HG02678 (cell line): ENCODE data around the gene PGK1.
"Not testable (repeated sequence)": the region's sequence is repeated elsewhere in the genome, so short reads cannot be mapped to it uniquely, and the experiment has no call there.

ENCODE experiments used
- ATAC-seq: cut with Tn5 transposase; IDR thresholded peaks from one replicate; pipeline ENCODE4 v1.9.1; 2021; ENCODE audit warnings: mild to moderate bottlenecking, moderate library complexity; ENCODE audit not compliant: unreplicated experiment

Gene PGK1

DNA sequence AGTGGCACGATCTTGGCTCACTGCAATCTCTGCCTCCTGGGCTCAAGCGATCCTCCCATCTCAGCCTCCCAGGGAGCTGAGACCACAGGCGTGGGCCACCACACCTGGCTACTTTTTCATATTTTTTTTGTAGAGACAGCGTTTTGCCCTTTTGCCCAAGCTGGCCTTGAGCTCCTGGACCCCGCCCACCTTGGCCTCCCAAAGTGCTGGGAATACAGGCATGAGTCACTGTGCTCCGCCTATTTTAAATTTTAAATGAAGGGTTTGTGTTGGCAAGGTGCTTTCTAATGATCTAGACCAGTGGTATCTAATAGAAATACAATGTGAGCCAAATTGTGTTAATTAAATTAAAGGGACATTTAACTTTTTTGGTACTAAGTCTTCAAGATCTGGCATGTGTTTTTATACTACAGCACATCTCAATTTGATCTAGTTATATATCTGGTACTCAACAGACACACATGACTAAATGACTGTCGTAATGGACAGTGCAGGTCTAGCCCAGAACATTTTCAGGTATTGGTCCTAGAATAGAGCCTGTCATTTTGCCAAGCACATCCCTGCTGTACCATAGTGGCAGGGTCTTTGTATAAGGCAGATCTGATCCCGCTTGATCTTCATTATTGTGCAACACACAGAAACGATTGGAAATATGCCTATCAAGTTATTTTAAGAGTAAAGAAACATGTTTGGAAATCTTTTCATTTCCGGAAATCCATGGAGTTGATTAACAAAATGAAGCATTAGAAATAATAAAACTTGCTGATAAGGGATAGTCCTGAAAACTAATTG is 7.3 kb downstream of the PGK1 start:
- ATAC-seq: no peak

GRCh38 chrX:78116365-78116764 is 12.3 kb downstream of the PGK1 start:
- ATAC-seq: no peak

DNA sequence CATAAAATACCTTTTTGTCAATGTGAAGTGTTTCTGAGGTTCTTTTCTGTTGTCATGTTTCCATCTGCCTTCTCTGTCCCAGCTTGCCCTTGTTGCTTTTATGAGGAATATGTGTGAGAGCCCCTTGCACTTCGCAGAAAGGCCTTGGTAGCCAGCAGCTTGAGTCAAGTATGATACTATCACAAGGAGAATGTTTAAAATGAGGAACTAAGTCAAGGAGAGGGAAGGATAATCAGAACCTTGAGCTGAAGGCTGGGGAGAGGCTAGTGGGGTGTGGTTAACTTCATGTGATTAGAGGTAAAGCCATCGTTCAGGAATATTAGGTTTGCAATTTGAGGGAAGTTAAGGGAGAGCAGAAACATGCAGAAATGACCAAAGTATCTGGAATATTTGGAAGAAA is 12.7 kb downstream of the PGK1 start:
- no peak for ATAC-seq

DNA sequence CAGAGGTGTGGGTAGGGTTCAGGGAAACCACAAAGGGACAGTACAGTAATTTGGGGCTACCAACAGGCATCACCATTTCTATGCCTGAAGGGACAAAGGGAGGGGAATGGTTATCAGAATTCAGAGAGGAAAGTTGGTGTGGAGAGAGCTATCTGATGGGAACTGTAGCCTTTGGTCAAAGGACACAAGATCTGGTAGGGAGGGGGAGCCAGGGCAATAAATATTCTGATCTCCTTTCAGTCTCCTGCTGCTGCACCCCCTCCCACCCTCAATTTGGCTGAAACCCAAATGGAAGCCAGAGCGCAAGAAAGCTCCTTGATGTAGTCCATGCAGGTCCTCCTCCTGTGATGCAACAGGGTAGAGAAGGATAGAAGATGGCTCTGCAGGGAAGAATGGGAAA is 14.6 kb downstream of the PGK1 start:
- no peak for ATAC-seq

DNA sequence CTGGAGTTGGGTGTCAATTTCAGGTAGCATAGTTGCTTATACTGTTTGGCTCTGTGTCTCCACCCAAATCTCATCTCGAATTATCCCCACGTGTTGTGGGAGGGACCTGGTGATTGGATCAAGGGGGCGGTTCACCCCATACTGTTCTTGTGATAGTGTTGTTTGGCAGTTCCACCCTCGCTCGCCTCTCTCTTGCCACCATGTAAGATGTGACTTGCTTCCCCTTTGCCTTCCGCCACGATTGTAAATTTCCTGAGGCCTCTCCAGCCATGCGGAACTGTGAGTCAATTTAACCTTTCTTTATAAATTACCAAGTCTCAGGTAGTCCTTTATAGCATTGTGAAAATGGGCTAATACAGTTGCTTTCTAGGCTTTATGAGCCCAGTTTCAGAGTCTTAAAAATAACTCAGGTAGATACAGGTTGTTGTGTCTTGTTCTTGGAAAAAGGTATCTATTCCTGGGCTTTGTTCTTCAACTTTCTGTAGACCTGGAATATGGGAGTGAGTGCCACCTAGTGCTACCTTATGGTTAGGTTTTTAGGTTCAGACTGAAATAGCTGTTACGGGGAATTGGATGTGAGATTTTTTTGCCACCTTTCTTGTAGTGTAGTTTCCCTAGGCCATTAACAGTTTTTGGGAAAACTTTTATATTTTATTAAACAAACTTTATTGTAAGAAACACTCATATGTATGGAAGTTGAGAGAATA is 15.6 kb downstream of the PGK1 start:
- no peak for ATAC-seq

GRCh38 chrX:78123190-78123589 is 19.1 kb downstream of the PGK1 start:
- ATAC-seq: no peak

DNA sequence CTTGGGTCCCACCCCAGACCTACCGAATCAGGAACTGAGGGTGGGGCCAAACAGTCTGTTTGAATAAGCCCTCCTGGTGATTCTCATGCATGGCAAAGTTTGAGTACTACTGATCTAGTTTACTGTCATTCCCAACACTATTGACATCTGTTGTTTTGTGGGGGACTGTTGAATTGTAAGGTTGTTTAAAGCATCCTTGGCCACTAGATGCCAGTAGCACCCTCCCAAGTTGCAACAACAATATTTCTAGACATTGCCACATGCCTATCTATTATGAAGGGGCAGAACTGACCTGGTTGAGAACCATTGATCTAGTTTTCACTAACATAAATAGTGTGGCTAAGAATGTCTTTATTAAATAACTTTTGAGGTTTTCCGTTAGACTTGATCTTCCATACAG is 20.3 kb downstream of the PGK1 start:
- ATAC-seq: no peak

DNA sequence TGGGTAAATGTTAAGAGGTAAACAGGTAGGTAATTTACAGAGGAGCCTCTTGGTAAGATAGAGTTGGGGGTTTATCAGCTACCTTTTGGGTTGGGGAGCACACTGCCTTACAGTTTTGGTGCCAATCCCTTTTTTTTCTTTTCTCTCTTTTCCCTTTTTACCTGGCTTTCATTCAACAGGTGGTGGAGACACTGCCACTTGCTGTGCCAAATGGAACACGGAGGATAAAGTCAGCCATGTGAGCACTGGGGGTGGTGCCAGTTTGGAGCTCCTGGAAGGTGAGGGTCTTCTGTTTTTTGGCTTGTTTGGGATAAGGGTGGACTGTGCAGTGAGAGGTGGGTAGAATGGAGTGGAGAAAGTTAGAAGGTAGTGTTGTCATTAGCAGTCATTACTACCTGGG is 21.1 kb downstream of the PGK1 start:
- ATAC-seq: no peak

GRCh38 chrX:78125781-78126180 is 21.7 kb downstream of the PGK1 start:
- ATAC-seq: not testable (repeated sequence)

- no peak for ATAC-seq
Measured at GRCh38 chrX:78129714-78130113, 25.7 kb downstream of the PGK1 start.

- ATAC-seq: no peak
Measured at GRCh38 chrX:78130396-78130795, 26.3 kb downstream of the PGK1 start.

DNA sequence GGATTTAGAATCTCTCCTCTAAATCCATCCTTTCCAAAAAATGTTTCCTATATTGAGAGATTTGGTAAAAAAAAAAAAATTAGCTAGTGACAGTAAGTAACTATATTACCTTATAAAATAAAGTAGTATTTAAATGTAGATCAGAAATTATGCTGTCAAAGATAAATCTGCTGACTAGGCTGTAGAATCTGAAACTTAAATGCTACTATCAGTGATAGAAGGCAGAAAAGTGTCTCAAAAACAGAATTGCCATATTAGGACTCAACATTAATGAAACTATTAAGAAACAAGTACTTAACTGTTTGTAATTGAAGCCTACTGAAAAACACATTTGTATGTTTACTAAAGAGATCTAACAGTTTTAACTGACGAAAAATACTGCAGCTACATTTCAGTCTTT is 27.1 kb downstream of the PGK1 start:
- ATAC-seq: no peak

DNA sequence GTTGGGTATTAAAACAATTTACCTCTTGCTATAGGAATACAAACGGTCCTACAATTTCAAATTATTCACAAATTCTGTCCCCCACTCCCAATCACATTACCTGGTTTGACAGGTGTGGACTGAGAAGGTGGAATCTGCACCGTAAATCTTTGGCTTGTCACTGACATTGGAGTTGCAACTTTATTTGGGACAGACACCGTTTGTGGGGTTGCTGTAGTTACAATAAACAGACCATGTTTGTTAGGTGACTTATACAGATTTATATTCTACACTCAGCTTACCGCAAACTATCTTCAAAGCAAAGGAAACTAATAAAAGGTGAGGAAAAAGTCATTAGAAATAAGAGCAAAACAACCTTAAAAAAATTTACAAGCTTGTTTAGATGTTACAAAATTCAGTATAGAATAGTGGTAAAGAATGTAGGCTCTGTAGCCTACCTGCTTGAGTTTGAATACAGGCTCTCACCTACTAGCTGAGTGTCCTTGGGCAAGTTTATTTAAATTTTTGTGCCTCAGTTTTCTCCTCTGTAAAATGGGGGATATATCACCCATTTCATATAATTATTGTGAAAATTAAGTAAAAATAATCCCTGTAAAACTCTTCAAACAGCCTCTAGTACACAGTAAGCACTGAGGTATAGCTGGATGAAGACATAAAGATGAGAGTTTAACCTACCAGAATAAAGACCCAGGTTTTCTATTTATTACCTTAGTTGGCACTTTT is 29.4 kb downstream of the PGK1 start:
- no peak for ATAC-seq

GRCh38 chrX:78139160-78140123 is 35.4 kb downstream of the PGK1 start, which contains the start of gene TAF9B:
Gene TAF9B (minus strand): TSS chrX:78139650. CDS start chrX:78139611, 39 bp downstream.
- peak; percentile 96 for ATAC-seq

GRCh38 chrX:78140206-78140605 is 36.2 kb downstream of the PGK1 start:
- no peak for ATAC-seq

DNA sequence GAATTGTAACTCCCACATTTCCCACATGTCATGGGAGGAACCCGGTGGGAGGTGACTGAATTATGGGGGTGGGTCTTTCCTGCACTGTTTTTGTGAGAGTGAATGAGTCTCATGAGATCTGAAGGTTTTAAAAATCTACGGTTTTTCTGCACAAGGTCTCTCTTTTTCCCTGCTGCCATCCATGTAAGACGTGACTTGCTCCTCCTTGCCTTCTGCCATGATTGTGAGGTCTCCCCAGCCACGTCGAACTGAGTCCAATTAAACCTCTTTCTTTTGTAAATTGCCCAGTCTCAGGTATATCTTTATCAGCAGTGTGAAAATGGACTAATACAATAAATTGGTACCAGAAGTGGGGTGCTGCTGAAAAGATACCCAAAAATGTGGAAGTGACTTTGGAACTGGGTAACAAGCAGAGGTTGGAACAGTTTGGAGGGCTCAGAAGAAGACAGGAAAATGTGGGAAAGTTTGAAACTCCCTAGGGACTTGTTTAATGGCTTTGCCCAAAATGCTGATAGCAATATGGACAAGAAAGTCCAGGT is 43.0 kb downstream of the PGK1 start:
- not testable (repeated sequence) for ATAC-seq

DNA sequence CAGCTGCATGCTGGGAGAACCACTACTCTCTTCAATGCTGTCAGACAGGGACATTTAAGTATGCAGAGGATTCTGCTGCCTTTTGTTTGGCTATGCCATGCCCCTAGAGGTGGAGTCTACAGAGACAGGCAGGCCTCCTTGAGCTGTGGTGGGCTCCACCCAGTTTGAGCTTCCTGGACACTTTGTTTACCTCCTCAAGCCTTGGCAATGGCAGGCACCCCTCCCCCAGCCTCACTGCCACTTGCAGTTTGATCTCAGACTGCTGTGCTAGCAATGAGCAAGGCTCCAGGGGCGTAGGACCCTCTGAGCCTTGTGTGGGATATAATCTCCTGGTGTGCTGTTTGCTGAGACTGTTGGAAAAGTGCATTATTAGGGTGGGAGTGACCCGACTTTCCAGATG is 53.3 kb downstream of the PGK1 start:
- not testable (repeated sequence) for ATAC-seq

GRCh38 chrX:78157846-78158245 is 53.8 kb downstream of the PGK1 start:
- ATAC-seq: not testable (repeated sequence)

DNA sequence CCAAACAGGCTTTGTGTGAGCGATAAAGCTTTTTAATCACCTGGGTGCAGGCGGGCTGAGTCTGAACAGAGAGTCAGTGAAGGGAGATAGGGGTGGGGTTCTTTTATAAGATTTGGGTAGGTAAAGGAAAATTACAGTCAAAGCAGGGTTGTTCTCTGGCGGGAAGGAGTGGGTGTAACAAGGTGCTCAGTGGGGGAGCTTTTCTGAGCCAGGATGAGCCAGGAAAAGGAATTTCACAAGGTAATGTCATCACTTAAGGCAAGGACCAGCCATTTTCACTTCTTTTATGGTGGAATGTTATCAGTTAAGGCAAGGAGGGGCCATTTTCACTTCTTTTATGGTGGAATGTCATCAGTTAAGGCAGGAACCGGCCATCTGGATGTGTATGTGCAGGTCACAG is 56.7 kb downstream of the PGK1 start:
- not testable (repeated sequence) for ATAC-seq

DNA sequence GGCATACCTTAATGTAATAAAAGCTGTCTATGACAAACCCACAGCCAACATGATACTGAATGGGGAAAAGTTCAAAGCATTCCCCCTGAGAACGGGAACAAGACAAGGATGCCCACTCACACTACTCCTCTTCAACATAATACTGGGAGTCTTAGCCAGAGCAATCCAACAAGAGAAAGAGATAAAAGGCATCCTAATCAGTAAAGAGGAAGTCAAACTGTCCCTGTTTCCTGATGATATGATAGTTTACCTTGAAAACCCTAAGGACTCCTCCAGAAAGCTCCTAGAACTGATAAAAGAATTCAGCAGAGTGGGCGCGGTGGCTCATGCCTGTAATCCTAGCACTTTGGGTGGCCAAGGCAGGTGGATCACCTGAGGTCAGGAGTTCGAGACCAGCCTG is 59.1 kb downstream of the PGK1 start:
- not testable (repeated sequence) for ATAC-seq
